Vagina (tissue), 2 donors: ENCODE results near the gene CDC14A.
"Not testable (repeated sequence)": the region's sequence is repeated elsewhere in the genome, so short reads cannot be mapped to it uniquely, and the experiment has no call there.

ENCODE experiments used
- POLR2A ChIP-seq, 2 donors: fragments of 450-650 bp; IDR thresholded peaks; one replicate each; pipeline ENCODE4 v1.6.1; 2017; ENCODE audit warnings: antibody characterized with exemption in 2 of 2, mild to moderate bottlenecking in 2 of 2, moderate library complexity in 2 of 2
- POLR2AphosphoS5 ChIP-seq, 2 donors: sonication (generic); formaldehyde crosslinking; IDR thresholded peaks; one replicate each; pipeline ENCODE4 v1.9.0; 2017; ENCODE audit warnings: antibody characterized with exemption in 2 of 2, mild to moderate bottlenecking in 2 of 2, low read depth in 1 of 2; ENCODE audit not compliant: insufficient read depth in 1 of 2
- TF ChIP-seq, protein P1 (sequence below), 3 experiments: fragments of 450-650 bp in 2 of 3; fragments of 200-600 bp in 1 of 3; sonication (generic) in 1 of 3; IDR thresholded peaks; one replicate each; pipeline ENCODE4 v1.5.1; 2017 to 2019; ENCODE audit warnings: antibody characterized with exemption in 3 of 3, mild to moderate bottlenecking in 2 of 3, moderate library complexity in 2 of 3

- TF ChIP-seq, protein P1, sequence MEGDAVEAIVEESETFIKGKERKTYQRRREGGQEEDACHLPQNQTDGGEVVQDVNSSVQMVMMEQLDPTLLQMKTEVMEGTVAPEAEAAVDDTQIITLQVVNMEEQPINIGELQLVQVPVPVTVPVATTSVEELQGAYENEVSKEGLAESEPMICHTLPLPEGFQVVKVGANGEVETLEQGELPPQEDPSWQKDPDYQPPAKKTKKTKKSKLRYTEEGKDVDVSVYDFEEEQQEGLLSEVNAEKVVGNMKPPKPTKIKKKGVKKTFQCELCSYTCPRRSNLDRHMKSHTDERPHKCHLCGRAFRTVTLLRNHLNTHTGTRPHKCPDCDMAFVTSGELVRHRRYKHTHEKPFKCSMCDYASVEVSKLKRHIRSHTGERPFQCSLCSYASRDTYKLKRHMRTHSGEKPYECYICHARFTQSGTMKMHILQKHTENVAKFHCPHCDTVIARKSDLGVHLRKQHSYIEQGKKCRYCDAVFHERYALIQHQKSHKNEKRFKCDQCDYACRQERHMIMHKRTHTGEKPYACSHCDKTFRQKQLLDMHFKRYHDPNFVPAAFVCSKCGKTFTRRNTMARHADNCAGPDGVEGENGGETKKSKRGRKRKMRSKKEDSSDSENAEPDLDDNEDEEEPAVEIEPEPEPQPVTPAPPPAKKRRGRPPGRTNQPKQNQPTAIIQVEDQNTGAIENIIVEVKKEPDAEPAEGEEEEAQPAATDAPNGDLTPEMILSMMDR (IDR thresholded peaks at IDR 0.05), result not testable (repeated sequence)
- TF ChIP-seq POLR2A (IDR thresholded peaks at IDR 0.05); POLR2AphosphoS5 (IDR thresholded peaks at IDR 0.05; ENCODE audit: insufficient read depth in 1 of 2, low read depth in 1 of 2): not testable (repeated sequence)
These were observed 55.1 kb downstream of the CDC14A start for GRCh38 chr1:100407390-100407789.
